Activated naive CD8-positive, alpha-beta T cell (primary cell): ENCODE results near the gene CES3.
"Not testable (repeated sequence)": the region's sequence is repeated elsewhere in the genome, so short reads cannot be mapped to it uniquely, and the experiment has no call there.

Experiments
- H3K27ac Mint-ChIP-seq: one replicate; pipeline ENCODE4 v1.8.0; 2021; ENCODE audit warnings: mixed read lengths
- H3K27me3 Mint-ChIP-seq: one replicate; pipeline ENCODE4 v1.8.0; 2021; ENCODE audit warnings: mixed read lengths
- H3K36me3 Mint-ChIP-seq: one replicate; pipeline ENCODE4 v1.8.0; 2021; ENCODE audit warnings: mixed read lengths
- H3K4me1 Mint-ChIP-seq: one replicate; pipeline ENCODE4 v1.8.0; 2021; ENCODE audit warnings: low read depth, mixed read lengths
- H3K4me3 Mint-ChIP-seq: one replicate; pipeline ENCODE4 v1.8.0; 2021; ENCODE audit warnings: mild to moderate bottlenecking, mixed read lengths
- H3K9me3 Mint-ChIP-seq: one replicate; pipeline ENCODE4 v1.8.0; 2021; ENCODE audit warnings: low read depth, mixed read lengths

Gene CES3

DNA sequence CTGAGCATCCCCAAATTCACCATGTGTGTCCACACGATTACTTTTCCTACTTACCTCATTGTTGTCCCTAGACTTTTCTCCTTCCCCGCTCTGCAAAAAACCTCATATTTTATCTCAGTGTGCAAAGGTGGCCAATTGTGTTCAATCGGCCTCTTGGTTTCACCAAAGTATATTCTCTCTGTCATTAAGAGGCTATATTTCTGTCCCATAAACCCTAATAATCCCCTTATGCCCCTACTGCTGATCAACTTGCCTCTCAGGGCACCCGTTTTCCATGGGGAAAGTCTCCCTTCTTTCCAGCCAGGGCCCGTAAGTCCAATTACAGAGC lies 14.1 kb upstream of the CES3 start:
- peaks cover 17% of the 10 kb centered on the region for H3K4me1 Mint-ChIP-seq
- peaks cover 18% of the 10 kb centered on the region for H3K27me3 Mint-ChIP-seq
- H3K4me3 Mint-ChIP-seq: peak overlapping the region; percentile 91
- peak overlapping the region; percentile 59 for H3K27ac Mint-ChIP-seq
- H3K36me3 Mint-ChIP-seq: no peaks in the 10 kb centered on the region
- no peaks in the 10 kb centered on the region for H3K9me3 Mint-ChIP-seq

DNA sequence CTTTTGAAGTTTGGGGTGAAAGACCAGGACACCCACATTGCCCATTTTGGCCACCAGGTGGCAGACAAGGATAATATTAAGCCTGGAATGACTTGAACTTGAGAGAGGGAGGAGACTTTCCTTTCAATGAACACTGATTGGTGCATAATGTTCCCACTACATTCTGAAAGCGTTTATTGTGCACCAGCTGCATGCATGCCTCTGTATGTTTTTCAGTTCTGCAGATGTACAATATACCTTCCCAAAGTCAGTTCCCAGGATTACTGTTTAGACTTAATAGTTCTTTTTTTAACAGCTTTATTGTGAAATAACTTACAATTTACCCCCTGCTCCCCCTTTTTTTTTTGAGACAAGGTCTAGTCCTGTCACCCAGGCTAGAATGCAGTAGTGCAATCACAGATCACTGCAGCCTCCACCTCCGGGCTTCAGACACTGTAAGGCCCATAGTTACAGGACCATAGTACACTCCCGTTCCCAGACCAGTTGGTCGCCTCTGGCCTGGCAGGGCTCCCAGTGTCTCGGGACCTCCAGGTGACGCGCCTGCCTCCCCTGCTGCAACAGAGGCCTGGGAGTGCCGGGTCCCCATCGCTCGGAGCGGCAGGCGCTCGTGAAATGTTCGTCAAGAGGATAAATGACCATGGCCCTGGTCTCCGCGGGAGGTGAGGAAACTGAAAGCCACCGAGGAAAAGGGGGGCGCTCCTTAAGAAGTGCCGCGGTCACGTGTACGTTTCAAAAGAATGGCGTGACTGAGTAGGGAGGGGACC lies 13.6 kb upstream of the CES3 start:
- H3K27ac Mint-ChIP-seq: peak overlapping the region; percentile 59
- H3K4me3 Mint-ChIP-seq: peak overlapping the region; percentile 91
- peaks cover 18% of the 10 kb centered on the region for H3K27me3 Mint-ChIP-seq
- no peaks in the 10 kb centered on the region for H3K36me3 Mint-ChIP-seq
- H3K9me3 Mint-ChIP-seq: no peaks in the 10 kb centered on the region
- H3K4me1 Mint-ChIP-seq: peaks cover 17% of the 10 kb centered on the region

DNA sequence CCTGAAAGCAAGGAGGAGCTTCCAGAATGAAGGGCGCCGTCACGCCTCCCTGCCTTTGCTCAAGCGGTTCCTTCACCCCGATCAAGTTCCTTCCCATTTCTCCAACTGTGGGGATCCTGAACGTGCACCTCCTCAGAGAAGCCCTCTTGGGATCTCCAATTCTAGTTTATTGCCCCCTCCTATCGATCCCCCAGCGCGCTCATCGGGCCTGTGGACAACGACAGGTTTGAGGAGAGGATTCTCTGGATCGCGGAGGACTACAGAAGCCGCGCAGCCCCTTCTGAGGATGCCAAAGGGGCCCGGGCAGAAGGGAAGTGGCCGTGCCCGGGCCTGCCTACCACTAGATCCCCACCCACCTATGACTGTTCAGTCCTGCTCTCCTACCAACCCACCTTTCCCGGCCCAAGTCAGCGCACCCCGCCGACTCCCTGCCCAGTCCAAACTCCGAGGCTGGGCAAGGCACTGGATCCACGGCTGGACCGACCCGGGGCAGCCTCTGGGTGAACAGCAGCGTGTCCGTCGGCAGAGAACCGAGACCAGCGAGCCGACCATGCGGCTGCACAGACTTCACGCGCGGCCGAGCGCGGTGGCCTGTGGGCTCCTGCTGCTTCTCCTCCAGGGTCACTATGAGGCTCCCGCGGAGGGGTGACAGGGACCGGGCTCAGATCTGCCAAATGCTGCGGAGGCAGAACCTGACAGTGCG lies 12.8 kb upstream of the CES3 start:
- Mint-ChIP-seq H3K27ac (no peak overlapping the region), H3K9me3 (no peaks in the 10 kb centered on the region), H3K4me1 (peaks cover 17% of the 10 kb centered on the region), H3K4me3 (peak overlapping the region; percentile 91), H3K36me3 (no peaks in the 10 kb centered on the region), H3K27me3 (peaks cover 24% of the 10 kb centered on the region)

DNA sequence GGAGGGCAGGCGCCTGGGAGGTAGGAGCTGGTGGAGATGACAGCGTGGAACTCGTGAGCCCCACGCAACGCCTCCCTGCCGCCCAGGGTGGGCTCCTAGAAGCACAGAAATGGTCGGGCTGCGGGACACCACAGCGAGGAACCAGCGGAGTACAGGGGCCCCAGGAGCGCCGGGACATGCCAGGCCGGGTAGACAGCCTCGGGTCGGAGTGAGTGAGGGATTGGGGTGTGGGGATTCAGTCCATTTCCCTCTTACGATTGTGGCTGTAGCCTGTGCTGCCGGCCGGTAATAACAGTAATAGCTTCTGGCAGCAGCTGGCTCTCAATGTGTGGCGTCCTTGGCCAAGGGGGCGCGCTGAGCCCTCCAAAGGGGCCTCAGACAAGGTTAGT lies 12.2 kb upstream of the CES3 start:
- peaks cover 17% of the 10 kb centered on the region for H3K4me1 Mint-ChIP-seq
- peak overlapping the region; percentile 91 for H3K4me3 Mint-ChIP-seq
- H3K27ac Mint-ChIP-seq: no peak overlapping the region
- no peaks in the 10 kb centered on the region for H3K9me3 Mint-ChIP-seq
- H3K36me3 Mint-ChIP-seq: no peaks in the 10 kb centered on the region
- peaks cover 25% of the 10 kb centered on the region for H3K27me3 Mint-ChIP-seq

DNA sequence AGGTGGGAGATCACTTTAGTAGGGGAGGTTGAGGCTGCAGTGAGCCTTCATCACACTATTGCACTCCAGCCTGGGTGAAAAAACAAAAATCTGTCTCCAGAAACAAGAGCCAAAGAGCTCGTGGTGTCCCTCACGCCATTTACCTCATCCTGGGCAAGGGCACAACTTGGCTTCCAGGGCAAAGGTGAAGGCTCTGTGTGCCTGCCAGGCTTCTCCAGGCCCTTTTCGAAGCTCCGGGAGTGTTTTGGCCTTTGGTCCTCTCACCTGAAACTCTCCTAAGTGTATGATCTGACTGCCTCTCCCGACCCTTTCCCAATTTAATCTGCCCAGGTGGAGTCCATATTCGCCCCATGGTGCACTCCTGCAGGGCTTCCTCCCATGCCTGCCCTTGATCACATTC lies 11.6 kb upstream of the CES3 start:
- Mint-ChIP-seq H3K4me1 (peaks cover 17% of the 10 kb centered on the region), H3K9me3 (no peaks in the 10 kb centered on the region), H3K27me3 (peaks cover 28% of the 10 kb centered on the region)

DNA sequence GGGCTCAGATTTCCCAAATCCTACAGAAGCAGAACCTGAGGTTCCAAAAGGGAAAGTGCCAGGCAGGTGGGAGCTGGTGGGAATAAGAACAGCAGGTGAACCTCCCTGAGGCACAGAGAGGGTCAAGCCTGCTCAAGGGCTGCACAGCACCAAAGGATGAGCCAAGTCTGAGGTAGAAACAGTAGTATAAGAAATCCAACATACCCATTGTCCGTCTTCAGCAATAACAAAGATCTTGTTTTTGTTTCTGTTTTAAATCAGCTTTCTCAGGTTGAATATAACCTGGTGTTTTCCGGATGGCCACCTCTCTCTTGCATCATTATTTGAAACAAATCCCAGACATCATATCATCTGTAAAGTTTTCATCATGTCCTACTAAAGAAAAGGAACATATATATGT lies 10.6 kb upstream of the CES3 start:
- peaks cover 28% of the 10 kb centered on the region for H3K27me3 Mint-ChIP-seq
- no peaks in the 10 kb centered on the region for H3K9me3 Mint-ChIP-seq
- H3K4me1 Mint-ChIP-seq: peaks cover 17% of the 10 kb centered on the region

More for the DNA sequence above, 11.6 kb upstream of the CES3 start:
- Mint-ChIP-seq H3K4me3 (no peak overlapping the region), H3K27ac (no peak overlapping the region), H3K36me3 (no peaks in the 10 kb centered on the region)

DNA sequence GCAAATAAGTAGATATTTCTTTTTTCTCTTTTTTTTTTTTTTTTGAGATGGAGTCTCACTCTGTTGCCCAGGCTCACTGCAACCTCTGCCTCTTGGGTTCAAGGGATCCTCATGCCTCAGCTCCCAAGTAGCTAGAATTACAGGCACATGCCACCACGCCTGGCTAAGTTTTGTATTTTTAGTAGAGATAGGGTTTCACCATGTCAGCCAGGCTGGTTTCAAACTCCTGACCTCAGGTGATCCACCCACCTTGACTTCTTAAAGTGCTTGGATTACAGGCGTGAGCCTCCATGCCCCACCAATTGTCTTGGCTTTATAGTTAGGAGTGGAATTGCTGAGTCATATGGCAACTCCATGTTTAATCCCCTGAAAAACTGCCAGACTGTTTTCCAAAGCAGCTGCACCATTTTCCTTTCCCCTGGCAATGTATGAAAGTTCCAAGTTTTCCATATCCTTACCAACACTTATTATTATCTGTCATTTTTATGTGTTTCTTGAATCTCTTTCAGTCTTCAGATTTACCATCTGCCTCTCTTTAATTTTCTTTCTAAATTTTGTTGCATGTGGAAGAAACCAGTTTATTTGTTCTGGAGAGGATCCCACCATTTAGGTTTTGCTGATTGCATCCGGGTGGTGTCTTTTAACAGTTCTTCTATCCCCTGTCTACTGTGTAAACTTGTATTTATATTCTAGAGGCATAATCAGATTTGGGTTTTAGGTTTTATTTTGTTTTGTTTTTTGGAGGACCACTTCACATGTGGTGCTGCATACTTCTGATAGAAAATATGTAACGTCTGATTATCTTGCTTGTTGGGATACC lies 9.9 kb upstream of the CES3 start:
- Mint-ChIP-seq H3K4me1 (peaks cover 17% of the 10 kb centered on the region), H3K36me3 (no peaks in the 10 kb centered on the region), H3K4me3 (no peak overlapping the region), H3K9me3 (no peaks in the 10 kb centered on the region), H3K27ac (no peak overlapping the region), H3K27me3 (peaks cover 28% of the 10 kb centered on the region)

More for the DNA sequence above, 10.6 kb upstream of the CES3 start:
- Mint-ChIP-seq H3K27ac (no peak overlapping the region), H3K4me3 (peak overlapping the region; percentile 25), H3K36me3 (no peaks in the 10 kb centered on the region)

DNA sequence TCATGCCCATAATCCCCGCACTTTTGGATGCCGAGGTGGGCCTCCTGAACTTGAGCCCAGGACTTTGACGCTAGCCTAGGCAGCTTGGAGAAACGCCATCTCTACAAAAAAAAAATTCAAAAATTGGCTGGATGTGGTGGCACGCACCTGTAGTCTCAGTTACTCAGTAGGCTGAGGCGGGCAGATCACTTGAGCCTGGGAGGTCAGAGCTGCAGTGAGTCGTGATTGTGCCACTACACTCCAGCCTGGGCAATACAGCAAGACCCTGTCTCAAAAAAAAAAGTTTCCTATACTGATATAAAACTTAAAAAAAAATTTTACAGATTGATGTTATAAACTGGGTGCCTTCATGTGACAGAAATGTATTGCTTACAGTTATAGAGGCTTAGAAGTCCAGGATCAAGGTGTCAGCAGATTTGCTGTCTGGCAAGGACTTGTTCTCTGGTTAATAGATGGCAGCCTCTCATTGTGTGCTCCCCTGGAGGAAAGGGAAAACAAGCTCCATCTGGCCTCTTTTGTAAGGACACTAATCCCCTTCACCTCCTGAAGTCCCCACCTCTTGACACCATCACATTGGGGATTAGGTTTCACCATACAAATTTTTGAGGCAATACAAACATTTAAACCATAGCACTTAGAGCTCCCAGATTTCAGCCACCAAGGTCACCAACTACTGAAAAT lies 8.5 kb upstream of the CES3 start:
- no peak overlapping the region for H3K4me3 Mint-ChIP-seq
- H3K27ac Mint-ChIP-seq: no peak overlapping the region
- H3K36me3 Mint-ChIP-seq: no peaks in the 10 kb centered on the region
- H3K4me1 Mint-ChIP-seq: peaks cover 10% of the 10 kb centered on the region
- no peaks in the 10 kb centered on the region for H3K9me3 Mint-ChIP-seq
- H3K27me3 Mint-ChIP-seq: peaks cover 28% of the 10 kb centered on the region

DNA sequence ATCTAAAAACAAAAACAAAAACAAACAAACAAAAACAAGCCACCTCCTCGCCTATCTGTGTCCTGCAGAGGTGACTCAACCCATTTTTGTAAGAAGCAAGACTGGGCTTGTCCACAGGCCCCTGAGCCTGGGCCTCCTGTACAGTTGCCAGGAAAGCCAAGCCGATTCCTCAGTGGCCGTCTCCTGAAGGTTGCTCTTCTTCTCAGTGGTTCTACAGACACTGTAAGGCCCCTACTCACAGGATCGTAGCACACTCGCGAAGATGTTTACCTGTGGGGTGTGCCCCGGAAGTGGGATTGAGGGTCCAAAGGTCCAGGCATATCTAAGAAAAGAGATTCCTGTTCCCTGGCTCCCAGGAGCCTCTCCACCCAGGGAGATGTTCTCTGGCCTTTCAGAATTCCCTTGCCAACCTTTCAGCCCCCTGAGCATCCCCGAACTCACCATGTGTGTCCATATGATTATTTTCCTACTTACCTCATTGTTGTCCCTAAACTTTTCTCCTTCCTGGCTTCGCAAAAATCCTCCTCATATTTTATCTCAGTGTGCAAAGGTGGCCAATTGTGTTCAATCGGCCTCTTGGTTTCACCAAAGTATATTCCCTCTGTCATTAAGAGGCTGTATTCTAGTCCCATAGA lies 7.5 kb upstream of the CES3 start:
- H3K9me3 Mint-ChIP-seq: no peaks in the 10 kb centered on the region
- peaks cover 28% of the 10 kb centered on the region for H3K27me3 Mint-ChIP-seq
- no peak overlapping the region for H3K27ac Mint-ChIP-seq
- H3K4me3 Mint-ChIP-seq: no peak overlapping the region
- H3K4me1 Mint-ChIP-seq: peaks cover 6% of the 10 kb centered on the region
- H3K36me3 Mint-ChIP-seq: no peaks in the 10 kb centered on the region

DNA sequence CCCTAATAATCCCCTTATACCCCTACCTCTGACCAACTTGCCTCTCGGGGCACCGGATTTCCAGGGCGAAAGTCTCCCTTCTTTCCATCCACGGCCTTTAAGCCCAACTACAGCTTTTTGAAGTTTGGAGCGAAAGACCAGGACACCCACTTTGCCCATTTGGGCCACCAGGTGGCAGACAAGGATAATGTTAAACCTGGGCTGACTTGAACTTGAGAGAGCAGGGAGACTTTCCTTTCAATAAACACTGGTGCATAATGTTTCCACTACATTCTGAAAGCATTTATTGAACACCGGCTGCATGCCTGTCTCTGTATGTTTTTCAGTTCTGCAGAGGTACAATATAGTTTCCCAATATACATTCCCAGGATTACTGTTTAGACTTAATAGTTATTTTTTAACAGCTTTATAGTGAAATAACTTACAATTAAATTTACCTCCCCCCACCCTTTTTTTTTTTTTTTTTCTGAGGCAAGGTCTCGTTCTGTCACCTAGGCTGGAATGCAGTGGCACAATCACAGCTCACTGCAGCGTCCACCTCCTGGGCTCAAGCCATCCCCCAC lies 6.9 kb upstream of the CES3 start:
- Mint-ChIP-seq H3K4me3 (no peak overlapping the region), H3K4me1 (peaks cover 9% of the 10 kb centered on the region), H3K27ac (no peak overlapping the region), H3K9me3 (no peaks in the 10 kb centered on the region), H3K36me3 (no peaks in the 10 kb centered on the region), H3K27me3 (peaks cover 28% of the 10 kb centered on the region)

DNA sequence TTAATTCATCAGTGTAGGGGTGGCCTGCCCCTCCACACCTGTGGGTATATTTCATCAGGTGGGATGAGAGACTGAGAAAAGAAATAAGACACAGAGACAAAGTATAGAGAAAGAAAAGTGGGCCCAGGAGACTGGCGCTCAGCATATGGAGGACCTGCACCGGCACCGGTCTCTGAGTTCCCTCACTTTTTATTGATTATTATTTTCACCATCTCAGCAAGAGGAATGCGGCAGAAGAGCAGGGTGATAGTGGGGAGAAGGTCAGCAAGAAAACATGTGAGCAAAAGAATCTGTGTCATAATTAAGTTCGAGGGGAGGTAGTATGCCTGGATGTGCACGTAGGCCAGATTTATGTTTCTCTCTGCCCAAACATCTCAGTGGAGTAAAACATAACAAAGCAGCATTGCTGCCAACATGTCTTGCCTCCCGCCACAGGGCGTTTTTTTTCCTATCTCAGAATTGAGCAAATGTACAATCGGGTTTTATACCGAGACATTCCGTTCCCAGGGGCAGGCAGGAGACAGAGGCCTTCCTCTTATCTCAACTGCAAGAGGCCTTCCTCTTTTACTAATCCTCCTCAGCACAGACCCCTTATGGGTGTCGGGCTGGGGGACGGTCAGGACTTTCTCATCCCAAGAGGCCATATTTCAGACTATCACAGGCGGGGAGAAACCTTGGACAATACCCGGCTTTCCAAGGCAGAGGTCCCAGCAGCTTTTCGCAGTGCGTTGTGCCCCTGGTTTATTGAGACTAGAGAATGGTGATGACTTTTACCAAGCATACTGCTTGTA lies 5.5 kb upstream of the CES3 start:
- not testable (repeated sequence) for H3K9me3 Mint-ChIP-seq, H3K4me3 Mint-ChIP-seq, H3K27ac Mint-ChIP-seq, H3K36me3 Mint-ChIP-seq
- peaks cover 19% of the 10 kb centered on the region for H3K27me3 Mint-ChIP-seq
- peaks cover 11% of the 10 kb centered on the region for H3K4me1 Mint-ChIP-seq

DNA sequence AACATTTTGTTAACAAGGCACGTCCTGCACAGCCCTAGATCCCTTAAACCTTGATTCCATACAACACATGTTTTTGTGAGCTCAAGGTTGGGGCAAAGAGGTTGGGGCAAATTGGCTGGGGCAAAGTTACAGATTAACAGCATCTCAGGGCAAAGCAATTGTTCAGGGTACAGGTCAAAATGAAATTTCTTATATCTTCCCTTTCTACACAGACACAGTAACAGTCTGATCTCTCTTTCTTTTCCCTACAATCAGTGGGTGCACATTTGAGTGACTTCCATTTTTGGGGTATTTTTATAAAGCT lies 5.0 kb upstream of the CES3 start:
- Mint-ChIP-seq H3K4me1 (peaks cover 13% of the 10 kb centered on the region), H3K27me3 (peaks cover 18% of the 10 kb centered on the region)
- H3K36me3 Mint-ChIP-seq, H3K4me3 Mint-ChIP-seq, H3K27ac Mint-ChIP-seq, H3K9me3 Mint-ChIP-seq: not testable (repeated sequence)

DNA sequence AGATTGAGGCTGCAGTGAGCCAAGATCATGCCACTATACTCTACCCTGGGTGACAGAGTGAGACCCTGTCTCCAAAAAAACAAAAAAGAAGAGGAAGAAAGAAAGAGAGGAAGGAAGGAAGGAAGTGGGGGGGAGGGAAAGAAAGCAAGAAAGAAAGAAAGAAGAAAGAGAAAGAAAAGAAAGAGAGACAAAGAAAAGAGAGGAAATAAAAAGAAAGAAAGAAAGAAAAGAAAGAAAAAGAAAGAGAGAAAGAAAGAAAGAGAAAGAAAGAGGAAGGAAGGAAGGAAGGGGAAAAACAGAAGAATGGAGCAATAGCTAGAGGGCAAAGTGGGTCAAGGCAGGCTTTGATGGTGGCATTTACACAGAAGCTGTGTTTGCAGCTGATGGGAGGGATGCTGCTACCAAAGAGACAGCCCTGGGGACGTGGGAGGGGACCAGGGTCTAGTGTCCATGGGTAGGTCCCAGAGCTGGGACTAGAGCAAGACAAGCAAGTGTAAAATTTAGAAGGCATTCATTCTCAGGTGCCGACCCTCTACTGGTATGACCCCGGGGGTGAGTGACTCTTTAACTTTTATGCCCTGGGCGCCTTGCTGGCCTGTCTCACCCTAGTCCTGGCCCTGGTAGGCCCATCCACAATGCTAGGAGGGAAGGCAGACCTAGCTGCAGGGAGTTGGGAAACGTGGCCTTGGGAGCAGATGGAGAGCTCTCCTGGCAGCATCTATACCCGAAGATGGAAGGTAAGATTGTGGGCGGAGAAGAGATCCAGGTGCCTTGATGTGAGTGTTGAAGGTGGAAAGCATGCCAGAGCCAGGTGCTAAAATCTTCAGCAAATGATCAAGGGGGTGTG lies 2.0 kb upstream of the CES3 start:
- H3K4me3 Mint-ChIP-seq: no peak overlapping the region
- H3K27me3 Mint-ChIP-seq: peaks cover under 1% of the 10 kb centered on the region
- peaks cover 16% of the 10 kb centered on the region for H3K4me1 Mint-ChIP-seq
- no peaks in the 10 kb centered on the region for H3K9me3 Mint-ChIP-seq
- no peaks in the 10 kb centered on the region for H3K36me3 Mint-ChIP-seq
- no peak overlapping the region for H3K27ac Mint-ChIP-seq
